HEK293 (cell line): ENCODE data around the gene SKOR2.

ENCODE experiments used
- GLI2 ChIP-seq: fragments of 450-650 bp; formaldehyde crosslinking; IDR thresholded peaks from 2 replicates; pipeline ENCODE4; 2017; ENCODE audit warnings: missing biosample characterization, missing genetic modification characterization, low read depth, borderline replicate concordance
- GLIS2 ChIP-seq: fragments of 450-650 bp; formaldehyde crosslinking; IDR thresholded peaks from 2 replicates; pipeline ENCODE4 v1.5.1; 2016; ENCODE audit warnings: missing biosample characterization, missing genetic modification characterization
- KLF17 ChIP-seq: fragments of 450-650 bp; formaldehyde crosslinking; IDR thresholded peaks from 2 replicates; pipeline ENCODE4 v1.5.1; 2016; ENCODE audit warnings: missing biosample characterization, missing genetic modification characterization
- OVOL3 ChIP-seq: fragments of 450-650 bp; formaldehyde crosslinking; IDR thresholded peaks from 2 replicates; pipeline ENCODE4 v1.5.1; 2016; ENCODE audit warnings: missing biosample characterization, missing genetic modification characterization
- PATZ1 ChIP-seq: fragments of 450-650 bp; formaldehyde crosslinking; IDR thresholded peaks from 2 replicates; pipeline ENCODE4 v1.5.1; 2016; ENCODE audit warnings: missing biosample characterization, missing genetic modification characterization
- RBAK ChIP-seq: fragments of 450-650 bp; formaldehyde crosslinking; IDR thresholded peaks from 2 replicates; pipeline ENCODE4 v1.5.1; 2016; ENCODE audit warnings: missing biosample characterization, missing genetic modification characterization
- SETDB1 ChIP-seq: IDR thresholded peaks from one replicate; pipeline ENCODE4 v1.6.1; 2017; ENCODE audit warnings: mild to moderate bottlenecking, low read length, moderate library complexity, mixed read lengths; ENCODE audit not compliant: insufficient read length
- SP2 ChIP-seq: fragments of 450-650 bp; formaldehyde crosslinking; IDR thresholded peaks from 2 replicates; pipeline ENCODE4 v1.5.1; 2016; ENCODE audit warnings: missing biosample characterization, missing genetic modification characterization
- YY2 ChIP-seq: fragments of 450-650 bp; formaldehyde crosslinking; IDR thresholded peaks from 2 replicates; pipeline ENCODE4 v1.5.1; 2016; ENCODE audit warnings: missing biosample characterization, missing genetic modification characterization
- ZBTB17 ChIP-seq: fragments of 450-650 bp; formaldehyde crosslinking; IDR thresholded peaks from 2 replicates; pipeline ENCODE4 v1.5.1; 2016; ENCODE audit warnings: missing biosample characterization, missing genetic modification characterization
- ZBTB21 ChIP-seq: fragments of 450-650 bp; formaldehyde crosslinking; IDR thresholded peaks from 2 replicates; pipeline ENCODE4 v1.5.1; 2017; ENCODE audit warnings: missing biosample characterization, missing genetic modification characterization
- ZBTB26 ChIP-seq: fragments of 450-650 bp; formaldehyde crosslinking; optimal IDR thresholded peaks from 2 replicates; pipeline ENCODE3; 2016; ENCODE audit warnings: missing biosample characterization, mild to moderate bottlenecking, missing genetic modification characterization
- ZBTB48 ChIP-seq: fragments of 450-650 bp; formaldehyde crosslinking; IDR thresholded peaks from 2 replicates; pipeline ENCODE4 v1.5.1; 2016; ENCODE audit warnings: missing biosample characterization, missing genetic modification characterization
- ZFP37 ChIP-seq: fragments of 450-650 bp; formaldehyde crosslinking; IDR thresholded peaks from 2 replicates; pipeline ENCODE4 v1.5.1; 2016; ENCODE audit warnings: missing biosample characterization, missing genetic modification characterization
- ZFP41 ChIP-seq: fragments of 450-650 bp; formaldehyde crosslinking; IDR thresholded peaks from 2 replicates; pipeline ENCODE4 v1.5.1; 2016; ENCODE audit warnings: missing biosample characterization, missing genetic modification characterization, borderline replicate concordance
- ZFP69B ChIP-seq: fragments of 450-650 bp; formaldehyde crosslinking; IDR thresholded peaks from 2 replicates; pipeline ENCODE4 v1.5.1; 2016; ENCODE audit warnings: missing biosample characterization, missing genetic modification characterization
- ZNF146 ChIP-seq: fragments of 450-650 bp; formaldehyde crosslinking; IDR thresholded peaks from 2 replicates; pipeline ENCODE4 v1.5.1; 2016; ENCODE audit warnings: missing biosample characterization, missing genetic modification characterization
- ZNF24 ChIP-seq: fragments of 450-650 bp; formaldehyde crosslinking; IDR thresholded peaks from 2 replicates; pipeline ENCODE4 v1.5.1; 2016; ENCODE audit warnings: missing biosample characterization, missing genetic modification characterization
- ZNF311 ChIP-seq: fragments of 450-650 bp; formaldehyde crosslinking; IDR thresholded peaks from 2 replicates; pipeline ENCODE4 v1.5.1; 2017; ENCODE audit warnings: missing biosample characterization, missing genetic modification characterization, borderline replicate concordance
- ZNF350 ChIP-seq: fragments of 450-650 bp; formaldehyde crosslinking; IDR thresholded peaks from 2 replicates; pipeline ENCODE4 v1.5.0; 2017; ENCODE audit warnings: missing biosample characterization, mild to moderate bottlenecking, missing genetic modification characterization
- ZNF423 ChIP-seq: fragments of 450-650 bp; formaldehyde crosslinking; IDR thresholded peaks from 2 replicates; pipeline ENCODE4 v1.5.1; 2016; ENCODE audit warnings: missing biosample characterization, missing genetic modification characterization
- ZNF530 ChIP-seq: fragments of 450-650 bp; formaldehyde crosslinking; IDR thresholded peaks from 2 replicates; pipeline ENCODE4 v1.5.1; 2016; ENCODE audit warnings: low read depth, missing biosample characterization, missing genetic modification characterization
- ZNF600 ChIP-seq: fragments of 450-650 bp; formaldehyde crosslinking; IDR thresholded peaks from 2 replicates; pipeline ENCODE4 v1.5.1; 2016; ENCODE audit warnings: missing biosample characterization, missing genetic modification characterization
- ZNF624 ChIP-seq: fragments of 450-650 bp; formaldehyde crosslinking; IDR thresholded peaks from 2 replicates; pipeline ENCODE4 v1.5.1; 2017; ENCODE audit warnings: missing biosample characterization, missing genetic modification characterization
- ZNF654 ChIP-seq: fragments of 450-650 bp; formaldehyde crosslinking; IDR thresholded peaks from 2 replicates; pipeline ENCODE4 v1.5.1; 2016; ENCODE audit warnings: low read depth, missing biosample characterization, missing genetic modification characterization
- ZNF692 ChIP-seq: fragments of 450-650 bp; formaldehyde crosslinking; IDR thresholded peaks from 2 replicates; pipeline ENCODE4 v1.5.1; 2016; ENCODE audit warnings: missing biosample characterization, missing genetic modification characterization
- ZNF777 ChIP-seq: fragments of 450-650 bp; formaldehyde crosslinking; IDR thresholded peaks from 2 replicates; pipeline ENCODE4 v1.5.1; 2017; ENCODE audit warnings: missing biosample characterization, missing genetic modification characterization, borderline replicate concordance
- ZSCAN30 ChIP-seq: fragments of 450-650 bp; IDR thresholded peaks from 2 replicates; pipeline ENCODE4 v1.5.1; 2018; ENCODE audit warnings: missing biosample characterization, mild to moderate bottlenecking, missing genetic modification characterization, moderate library complexity
- TF ChIP-seq, protein P1 (sequence below): fragments of 450-650 bp; formaldehyde crosslinking; IDR thresholded peaks from 2 replicates; pipeline ENCODE4 v1.5.1; 2016; ENCODE audit warnings: missing biosample characterization, missing genetic modification characterization
- TF ChIP-seq, protein P2 (sequence below): fragments of 450-650 bp; formaldehyde crosslinking; IDR thresholded peaks from 2 replicates; pipeline ENCODE4 v1.5.1; 2016; ENCODE audit warnings: missing biosample characterization, missing genetic modification characterization

SKOR2 gene

DNA sequence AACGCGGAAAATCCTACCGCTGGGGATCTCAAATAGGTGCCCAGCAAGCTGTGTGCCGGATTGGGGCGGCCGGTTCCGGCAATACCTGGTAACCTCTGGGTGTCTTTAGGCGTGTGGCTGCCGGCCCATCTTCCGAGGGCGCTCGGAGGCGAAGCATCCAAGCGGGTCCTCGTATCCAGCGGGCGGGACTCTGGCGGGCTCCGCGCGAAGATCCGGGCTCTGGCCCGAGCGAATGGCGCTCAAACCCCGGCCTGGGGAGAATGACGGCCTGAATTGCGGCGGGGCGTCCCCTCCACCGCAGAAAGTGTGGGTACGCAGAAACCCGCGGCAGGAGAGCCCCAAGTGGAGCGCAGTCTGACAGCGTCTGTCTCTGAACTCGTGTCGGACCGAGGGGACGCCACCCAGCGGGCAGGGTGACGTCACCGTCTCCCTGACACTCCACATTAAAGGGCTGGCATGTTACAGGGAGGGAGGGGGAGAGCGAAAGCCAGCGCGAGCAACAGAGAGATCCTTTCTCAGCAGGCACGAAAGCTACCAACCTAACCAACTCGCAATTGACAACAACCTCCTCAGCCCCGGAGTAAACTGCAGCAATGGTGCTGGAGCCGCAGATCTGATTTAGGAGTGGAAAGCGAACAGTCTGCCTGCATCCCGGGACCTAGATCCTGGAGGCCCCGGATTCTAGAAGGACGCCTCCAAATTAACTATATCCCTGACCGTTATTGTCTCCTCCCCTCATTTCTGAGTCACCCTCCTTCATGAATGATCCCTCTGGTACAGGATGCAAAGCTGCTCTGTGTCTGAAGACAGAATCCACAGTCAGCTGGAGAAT is at the start of gene SKOR2 (continued):
- TF ChIP-seq PATZ1 (0 out of 2 replicates have a peak, but pooled peaks have one; percentile 28), GLI2 (tag by site-specific recombination) (no peak), ZBTB17 (tag by site-specific recombination) (peak; percentile 79), ZFP69B (tag by site-specific recombination) (no peak), ZNF146 (no peak), SP2 (tag by site-specific recombination) (no peak), ZNF692 (tag by site-specific recombination) (peak; percentile 56; the same call in 1 of the 2 replicates), YY2 (tag by site-specific recombination) (0 out of 2 replicates have a peak, but pooled peaks have one; percentile 10), ZBTB21 (peak; percentile 87), ZFP41 (no peak), ZFP37 (tag by site-specific recombination) (peak; percentile 76), ZBTB26 (peak; percentile 29), OVOL3 (no peak), ZNF350 (tag by site-specific recombination) (no peak), SETDB1 (no peak), ZNF777 (tag by site-specific recombination) (0 out of 2 replicates have a peak, but pooled peaks have one; percentile 45), RBAK (no peak), ZNF311 (tag by site-specific recombination) (no peak), GLIS2 (tag by site-specific recombination) (peak; percentile 78), ZNF600 (tag by site-specific recombination) (peak; percentile 36; the same call in 1 of the 2 replicates), ZNF24 (0 out of 2 replicates have a peak, but pooled peaks have one; percentile 44), ZNF654 (tag by site-specific recombination) (no peak), ZSCAN30 (0 out of 2 replicates have a peak, but pooled peaks have one; percentile 23), ZNF530 (no peak), KLF17 (tag by site-specific recombination) (0 out of 2 replicates have a peak, but pooled peaks have one; percentile 41), ZNF423 (tag by site-specific recombination) (no peak), ZNF624 (tag by site-specific recombination) (no peak), ZBTB48 (tag by site-specific recombination) (peak; percentile 49; the same call in 1 of the 2 replicates)
- TF ChIP-seq, protein P1, sequence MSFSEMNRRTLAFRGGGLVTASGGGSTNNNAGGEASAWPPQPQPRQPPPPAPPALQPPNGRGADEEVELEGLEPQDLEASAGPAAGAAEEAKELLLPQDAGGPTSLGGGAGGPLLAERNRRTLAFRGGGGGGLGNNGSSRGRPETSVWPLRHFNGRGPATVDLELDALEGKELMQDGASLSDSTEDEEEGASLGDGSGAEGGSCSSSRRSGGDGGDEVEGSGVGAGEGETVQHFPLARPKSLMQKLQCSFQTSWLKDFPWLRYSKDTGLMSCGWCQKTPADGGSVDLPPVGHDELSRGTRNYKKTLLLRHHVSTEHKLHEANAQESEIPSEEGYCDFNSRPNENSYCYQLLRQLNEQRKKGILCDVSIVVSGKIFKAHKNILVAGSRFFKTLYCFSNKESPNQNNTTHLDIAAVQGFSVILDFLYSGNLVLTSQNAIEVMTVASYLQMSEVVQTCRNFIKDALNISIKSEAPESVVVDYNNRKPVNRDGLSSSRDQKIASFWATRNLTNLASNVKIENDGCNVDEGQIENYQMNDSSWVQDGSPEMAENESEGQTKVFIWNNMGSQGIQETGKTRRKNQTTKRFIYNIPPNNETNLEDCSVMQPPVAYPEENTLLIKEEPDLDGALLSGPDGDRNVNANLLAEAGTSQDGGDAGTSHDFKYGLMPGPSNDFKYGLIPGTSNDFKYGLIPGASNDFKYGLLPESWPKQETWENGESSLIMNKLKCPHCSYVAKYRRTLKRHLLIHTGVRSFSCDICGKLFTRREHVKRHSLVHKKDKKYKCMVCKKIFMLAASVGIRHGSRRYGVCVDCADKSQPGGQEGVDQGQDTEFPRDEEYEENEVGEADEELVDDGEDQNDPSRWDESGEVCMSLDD, result peak; percentile 30; the same call in 1 of the 2 replicates
- TF ChIP-seq, protein P2, sequence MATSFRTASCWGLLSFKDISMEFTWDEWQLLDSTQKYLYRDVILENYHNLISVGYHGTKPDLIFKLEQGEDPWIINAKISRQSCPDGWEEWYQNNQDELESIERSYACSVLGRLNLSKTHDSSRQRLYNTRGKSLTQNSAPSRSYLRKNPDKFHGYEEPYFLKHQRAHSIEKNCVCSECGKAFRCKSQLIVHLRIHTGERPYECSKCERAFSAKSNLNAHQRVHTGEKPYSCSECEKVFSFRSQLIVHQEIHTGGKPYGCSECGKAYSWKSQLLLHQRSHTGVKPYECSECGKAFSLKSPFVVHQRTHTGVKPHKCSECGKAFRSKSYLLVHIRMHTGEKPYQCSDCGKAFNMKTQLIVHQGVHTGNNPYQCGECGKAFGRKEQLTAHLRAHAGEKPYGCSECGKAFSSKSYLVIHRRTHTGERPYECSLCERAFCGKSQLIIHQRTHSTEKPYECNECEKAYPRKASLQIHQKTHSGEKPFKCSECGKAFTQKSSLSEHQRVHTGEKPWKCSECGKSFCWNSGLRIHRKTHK (tag by site-specific recombination), result no peak
